ENCODE data around the gene DPF3.
"Not testable (repeated sequence)": the region's sequence is repeated elsewhere in the genome, so short reads cannot be mapped to it uniquely, and the experiment has no call there.

DPF3 gene

GRCh38 chr14:72880820-72881219, 13.1 kb downstream of the DPF3 start:
- no peak for DNase-seq (ENCODE audit: low read depth, low spot score)

GRCh38 chr14:72880164-72880563, 13.7 kb downstream of the DPF3 start:
- no peak for DNase-seq (ENCODE audit: low read depth, low spot score)

GRCh38 chr14:72879431-72879830, 14.5 kb downstream of the DPF3 start:
- no peak for DNase-seq (ENCODE audit: low read depth, low spot score)

GRCh38 chr14:72878746-72879145, 15.2 kb downstream of the DPF3 start:
- DNase-seq (ENCODE audit: low read depth, low spot score): no peak

GRCh38 chr14:72876710-72877063, 17.2 kb downstream of the DPF3 start:
- DNase-seq (ENCODE audit: low read depth, low spot score): no peak

GRCh38 chr14:72876005-72876709, 17.7 kb downstream of the DPF3 start:
- DNase-seq (ENCODE audit: low read depth, low spot score): no peak

- DNase-seq (ENCODE audit: low read depth, low spot score): not testable (repeated sequence)
Observed at GRCh38 chr14:72870878-72871277, 23.0 kb downstream of the DPF3 start.

GRCh38 chr14:72869407-72870329, 24.2 kb downstream of the DPF3 start:
- no peak for DNase-seq (ENCODE audit: low read depth, low spot score)

GRCh38 chr14:72868500-72868899, 25.4 kb downstream of the DPF3 start:
- DNase-seq (ENCODE audit: low read depth, low spot score): no peak

GRCh38 chr14:72864712-72865365, 29.1 kb downstream of the DPF3 start:
- no peak for DNase-seq (ENCODE audit: low read depth, low spot score)

- DNase-seq (ENCODE audit: low read depth, low spot score): no peak
Observed at GRCh38 chr14:72863216-72864006, 30.5 kb downstream of the DPF3 start.

GRCh38 chr14:72856530-72857266, 37.2 kb downstream of the DPF3 start:
- DNase-seq (ENCODE audit: low read depth, low spot score): no peak

- DNase-seq (ENCODE audit: low read depth, low spot score): no peak
Observed at GRCh38 chr14:72855913-72856312, 38.0 kb downstream of the DPF3 start.

GRCh38 chr14:72852194-72852593, 41.7 kb downstream of the DPF3 start:
- no peak for DNase-seq (ENCODE audit: low read depth, low spot score)

GRCh38 chr14:72851635-72852034, 42.3 kb downstream of the DPF3 start:
- DNase-seq (ENCODE audit: low read depth, low spot score): no peak

- DNase-seq (ENCODE audit: low read depth, low spot score): no peak
Observed at GRCh38 chr14:72850360-72850759, 43.5 kb downstream of the DPF3 start.

- no peak for DNase-seq (ENCODE audit: low read depth, low spot score)
Observed at GRCh38 chr14:72849222-72849621, 44.7 kb downstream of the DPF3 start.

GRCh38 chr14:72847721-72848120, 46.2 kb downstream of the DPF3 start:
- DNase-seq (ENCODE audit: low read depth, low spot score): no peak

- DNase-seq (ENCODE audit: low read depth, low spot score): no peak
Observed at GRCh38 chr14:72845683-72846082, 48.2 kb downstream of the DPF3 start.

GRCh38 chr14:72845196-72845595, 48.7 kb downstream of the DPF3 start:
- no peak for DNase-seq (ENCODE audit: low read depth, low spot score)

- no peak for DNase-seq (ENCODE audit: low read depth, low spot score)
Observed at GRCh38 chr14:72844524-72844923, 49.4 kb downstream of the DPF3 start.
